Epithelial cell of proximal tubule (primary cell): ENCODE results near the gene LRRK1. TPM values are rescaled to one million over a fixed set of nuclear protein-coding genes. Genes with fewer than 3 reads are reported as not detected.
A peak's percentile ranks its signal among the peaks of the same experiment; 100 is the strongest.

Source experiments
- DNase-seq: peaks from one replicate; pipeline ENCODE4 v3.0.0-alpha.2; 2011; ENCODE audit warnings: low read depth
- H3K4me3 ChIP-seq: 2 replicates; pipeline ENCODE4 v1.5.1; 2011; ENCODE audit warnings: low read depth, mild to moderate bottlenecking, low read length
- total RNA-seq: library from RNA; depleted of rRNA; stranded (reverse); fragments of >200 nt; gene quantifications from 2 replicates; pipeline ENCODE4 v1.2.3, GENCODE V29; 2015
- TF ChIP-seq, protein P1 (sequence below): conservative IDR thresholded peaks from 2 replicates; pipeline ENCODE4 v1.5.1; 2012; ENCODE audit warnings: low read depth, mild to moderate bottlenecking, low read length

The LRRK1 gene
- total RNA-seq, 1 donor from 2014 or later: 8.1 TPM

GRCh38 chr15:100901702-100902435 lies 17.3 kb upstream of the LRRK1 start:
- peak overlapping the region; percentile 42 for H3K4me3 ChIP-seq
- no peak for DNase-seq
- TF ChIP-seq, protein P1, sequence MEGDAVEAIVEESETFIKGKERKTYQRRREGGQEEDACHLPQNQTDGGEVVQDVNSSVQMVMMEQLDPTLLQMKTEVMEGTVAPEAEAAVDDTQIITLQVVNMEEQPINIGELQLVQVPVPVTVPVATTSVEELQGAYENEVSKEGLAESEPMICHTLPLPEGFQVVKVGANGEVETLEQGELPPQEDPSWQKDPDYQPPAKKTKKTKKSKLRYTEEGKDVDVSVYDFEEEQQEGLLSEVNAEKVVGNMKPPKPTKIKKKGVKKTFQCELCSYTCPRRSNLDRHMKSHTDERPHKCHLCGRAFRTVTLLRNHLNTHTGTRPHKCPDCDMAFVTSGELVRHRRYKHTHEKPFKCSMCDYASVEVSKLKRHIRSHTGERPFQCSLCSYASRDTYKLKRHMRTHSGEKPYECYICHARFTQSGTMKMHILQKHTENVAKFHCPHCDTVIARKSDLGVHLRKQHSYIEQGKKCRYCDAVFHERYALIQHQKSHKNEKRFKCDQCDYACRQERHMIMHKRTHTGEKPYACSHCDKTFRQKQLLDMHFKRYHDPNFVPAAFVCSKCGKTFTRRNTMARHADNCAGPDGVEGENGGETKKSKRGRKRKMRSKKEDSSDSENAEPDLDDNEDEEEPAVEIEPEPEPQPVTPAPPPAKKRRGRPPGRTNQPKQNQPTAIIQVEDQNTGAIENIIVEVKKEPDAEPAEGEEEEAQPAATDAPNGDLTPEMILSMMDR: no peak

DNA sequence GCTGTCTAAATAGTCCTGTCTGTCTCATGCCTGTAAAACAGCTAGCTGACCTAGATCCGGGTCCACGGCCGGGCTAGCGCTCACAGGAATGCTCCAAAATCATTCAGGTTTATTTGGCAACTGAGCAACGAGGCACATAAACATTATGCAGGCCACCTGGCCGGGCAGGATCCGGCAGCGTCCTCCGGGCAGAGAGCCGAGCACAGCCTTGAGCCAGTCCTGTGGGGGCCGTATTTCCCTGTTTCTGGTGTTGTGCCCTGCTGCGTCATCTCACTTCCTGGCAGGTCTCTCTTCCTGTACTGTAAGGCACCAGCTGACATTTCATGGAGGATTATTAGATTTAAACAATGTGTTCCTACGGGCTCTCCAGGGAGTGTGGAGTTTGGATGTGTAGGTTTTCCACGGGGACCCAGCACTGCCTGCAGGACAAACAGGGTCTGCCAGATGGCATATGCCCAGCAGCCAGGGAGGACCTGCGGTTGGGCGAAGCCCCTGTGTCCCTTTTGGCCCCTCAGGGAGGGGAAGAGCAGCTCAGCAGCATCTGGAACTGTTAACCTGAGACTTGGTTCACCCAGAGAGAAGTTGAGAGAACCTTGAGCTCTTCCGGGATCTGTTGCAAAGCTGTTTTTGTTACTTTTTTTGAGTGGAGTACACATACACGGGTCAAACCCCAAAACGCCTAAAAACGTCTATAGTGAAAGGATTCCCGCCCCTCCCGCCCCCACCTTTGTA lies 16.6 kb upstream of the LRRK1 start:
- no peak for DNase-seq
- peak overlapping the region; percentile 42 for H3K4me3 ChIP-seq

GRCh38 chr15:100903168-100903554 lies 16.0 kb upstream of the LRRK1 start:
- no peak for DNase-seq
- TF ChIP-seq, protein P1: no peak

More for the DNA sequence above, 16.6 kb upstream of the LRRK1 start:
- TF ChIP-seq, protein P1: no peak

GRCh38 chr15:100905850-100906249 lies 13.3 kb upstream of the LRRK1 start:
- H3K4me3 ChIP-seq: no peak overlapping the region
- TF ChIP-seq, protein P1: no peak
- no peak for DNase-seq

More at GRCh38 chr15:100903168-100903554, 16.0 kb upstream of the LRRK1 start:
- no peak overlapping the region for H3K4me3 ChIP-seq

- TF ChIP-seq, protein P1: no peak
- no peak for DNase-seq
- H3K4me3 ChIP-seq: no peak overlapping the region
These were observed 10.7 kb upstream of the LRRK1 start for GRCh38 chr15:100908466-100908865.

DNA sequence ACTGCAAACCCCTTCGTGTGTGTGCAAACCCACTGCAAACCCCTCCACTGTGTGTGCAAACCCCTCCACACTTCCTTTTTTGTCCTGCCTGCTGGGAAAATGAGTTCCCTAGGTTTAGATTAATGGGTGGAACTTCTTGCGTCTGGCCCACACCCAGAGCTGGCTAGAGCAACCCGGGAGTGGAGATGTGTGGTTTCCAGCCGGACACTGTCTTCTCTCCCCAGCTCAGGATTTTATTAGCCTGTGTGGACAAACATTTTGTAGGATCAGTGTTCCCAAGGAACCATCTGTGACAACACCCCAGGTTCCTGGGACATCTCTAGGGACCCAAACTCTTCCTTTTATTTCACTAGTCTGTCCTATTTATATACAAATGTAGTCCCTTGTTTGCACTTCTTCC lies 9.6 kb upstream of the LRRK1 start:
- DNase-seq: no peak
- H3K4me3 ChIP-seq: no peak overlapping the region
- TF ChIP-seq, protein P1: no peak
